Measurements from ENCODE around the gene UQCRQ.

UQCRQ gene

DNA sequence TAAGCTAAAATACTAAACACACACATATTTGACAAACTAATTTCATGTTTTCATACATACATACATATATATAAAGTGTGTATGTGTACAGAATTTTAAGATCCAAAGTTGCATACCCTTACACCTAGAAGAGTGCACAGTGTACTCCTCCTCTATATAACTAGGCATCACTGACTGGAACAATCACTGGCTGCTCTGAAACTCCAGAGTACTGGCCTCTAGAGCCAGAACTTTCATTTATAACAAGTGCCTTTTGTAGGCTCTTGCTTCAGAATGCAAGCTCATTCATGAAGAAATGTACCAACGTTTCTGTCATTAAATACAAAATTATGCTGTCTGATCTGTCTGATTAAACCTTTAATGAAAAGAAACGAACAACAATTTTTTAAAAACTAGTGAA, 11.0 kb downstream of the UQCRQ start:
- H3K9ac ChIP-seq: no peak overlapping the region
- H3K9me3 ChIP-seq: no peaks in the 10 kb centered on the region
- H3K4me3 ChIP-seq: no peak overlapping the region
- TF ChIP-seq Cebpa-rat (IDR thresholded peaks at IDR 0.05): no peak
- H4K20me1 ChIP-seq: 0 out of 2 replicates have a peak, but pooled peaks cover 8% of the 10 kb centered on the region
- no peak overlapping the region for H3K27ac ChIP-seq
- peaks cover 88% of the 10 kb centered on the region for H3K36me3 ChIP-seq
- no peaks in the 10 kb centered on the region for H3K4me1 ChIP-seq
- H3K4me2 ChIP-seq: no peak overlapping the region
- no peaks in the 10 kb centered on the region for H3K27me3 ChIP-seq

DNA sequence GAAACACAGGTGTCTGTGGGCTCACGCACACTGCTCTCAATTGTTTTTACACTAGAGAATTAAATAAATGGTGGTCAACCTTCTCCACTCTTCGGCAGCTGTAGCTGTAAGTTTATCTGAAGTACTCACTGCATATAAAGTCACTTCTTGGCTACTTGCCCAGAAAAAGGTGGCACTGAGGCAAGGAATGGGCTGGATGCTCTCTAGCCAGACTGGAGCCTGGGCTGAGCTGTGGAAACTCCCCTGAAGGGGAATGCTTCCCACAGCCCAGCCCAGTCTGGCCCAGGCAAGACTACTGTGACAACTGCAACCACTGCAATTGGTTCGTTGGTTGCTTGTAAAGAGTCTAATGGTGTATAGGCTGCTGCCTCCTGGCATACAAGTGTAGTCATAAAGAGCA, 11.5 kb downstream of the UQCRQ start:
- H4K20me1 ChIP-seq: 0 out of 2 replicates have a peak, but pooled peaks cover 8% of the 10 kb centered on the region
- H3K27me3 ChIP-seq: no peaks in the 10 kb centered on the region
- no peak overlapping the region for H3K27ac ChIP-seq
- no peak overlapping the region for H3K9ac ChIP-seq
- no peak overlapping the region for H3K4me2 ChIP-seq
- peaks cover 88% of the 10 kb centered on the region for H3K36me3 ChIP-seq
- no peak overlapping the region for H3K4me3 ChIP-seq
- no peaks in the 10 kb centered on the region for H3K4me1 ChIP-seq
- no peaks in the 10 kb centered on the region for H3K9me3 ChIP-seq
- no peak for TF ChIP-seq Cebpa-rat (IDR thresholded peaks at IDR 0.05)

DNA sequence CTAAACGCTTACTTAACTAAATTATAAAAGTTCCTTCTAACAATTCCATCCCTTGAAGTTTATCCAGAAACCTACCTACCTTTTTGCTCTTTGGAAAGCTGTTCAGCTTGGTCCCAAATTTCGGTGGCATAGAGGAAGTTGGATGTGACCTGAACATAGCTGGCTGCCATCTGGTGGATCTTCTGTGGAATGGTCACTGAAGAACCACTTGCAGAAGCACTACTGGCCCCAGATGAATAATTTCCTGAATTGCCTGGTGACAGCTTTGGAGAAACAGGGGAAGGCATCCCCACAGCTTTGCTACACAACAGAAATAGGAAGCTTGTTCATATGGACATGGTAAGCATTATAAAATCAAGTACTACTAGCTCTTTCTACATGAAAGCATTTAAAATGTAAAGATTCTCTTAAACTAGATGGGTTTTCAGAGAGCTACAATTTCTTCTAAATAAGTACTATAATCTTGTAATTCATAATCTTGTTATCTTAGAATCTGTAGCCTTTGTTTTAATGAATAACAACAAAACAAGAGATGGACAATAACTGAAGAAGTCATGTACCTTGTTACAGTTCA, 16.9 kb downstream of the UQCRQ start:
- TF ChIP-seq Cebpa-rat (IDR thresholded peaks at IDR 0.05): no peak
- Histone ChIP-seq H3K27me3 (no peaks in the 10 kb centered on the region), H3K4me1 (no peaks in the 10 kb centered on the region), H3K27ac (no peak overlapping the region), H3K4me3 (no peak overlapping the region), H3K9ac (no peak overlapping the region), H3K36me3 (peaks cover 87% of the 10 kb centered on the region), H3K9me3 (no peaks in the 10 kb centered on the region), H3K4me2 (no peak overlapping the region), H4K20me1 (0 out of 2 replicates have a peak, but pooled peaks cover 12% of the 10 kb centered on the region)

DNA sequence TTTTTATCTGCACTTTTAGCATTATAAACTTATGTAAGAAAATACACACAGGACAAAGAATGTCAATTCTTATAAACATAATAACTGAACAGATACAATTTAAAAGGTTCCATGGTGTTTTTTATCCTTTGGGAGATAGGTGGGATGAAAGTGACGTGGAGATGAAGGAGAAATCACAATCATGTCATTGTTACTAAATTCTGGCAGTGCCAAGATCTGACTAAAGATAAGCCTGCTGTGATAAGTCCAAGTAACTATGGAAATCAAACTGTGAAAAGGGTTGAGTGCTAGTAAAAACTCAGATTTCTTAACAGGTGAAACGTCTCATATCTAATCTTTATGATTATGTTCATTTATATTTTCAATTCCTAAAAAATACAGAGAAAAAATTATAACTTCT, 18.1 kb downstream of the UQCRQ start:
- Histone ChIP-seq H3K9ac (no peak overlapping the region), H3K9me3 (no peaks in the 10 kb centered on the region), H4K20me1 (0 out of 2 replicates have a peak, but pooled peaks cover 10% of the 10 kb centered on the region), H3K36me3 (peaks cover 87% of the 10 kb centered on the region), H3K27ac (no peak overlapping the region), H3K4me2 (no peak overlapping the region), H3K27me3 (no peaks in the 10 kb centered on the region), H3K4me3 (no peak overlapping the region), H3K4me1 (no peaks in the 10 kb centered on the region)
- TF ChIP-seq Cebpa-rat (IDR thresholded peaks at IDR 0.05): no peak

DNA sequence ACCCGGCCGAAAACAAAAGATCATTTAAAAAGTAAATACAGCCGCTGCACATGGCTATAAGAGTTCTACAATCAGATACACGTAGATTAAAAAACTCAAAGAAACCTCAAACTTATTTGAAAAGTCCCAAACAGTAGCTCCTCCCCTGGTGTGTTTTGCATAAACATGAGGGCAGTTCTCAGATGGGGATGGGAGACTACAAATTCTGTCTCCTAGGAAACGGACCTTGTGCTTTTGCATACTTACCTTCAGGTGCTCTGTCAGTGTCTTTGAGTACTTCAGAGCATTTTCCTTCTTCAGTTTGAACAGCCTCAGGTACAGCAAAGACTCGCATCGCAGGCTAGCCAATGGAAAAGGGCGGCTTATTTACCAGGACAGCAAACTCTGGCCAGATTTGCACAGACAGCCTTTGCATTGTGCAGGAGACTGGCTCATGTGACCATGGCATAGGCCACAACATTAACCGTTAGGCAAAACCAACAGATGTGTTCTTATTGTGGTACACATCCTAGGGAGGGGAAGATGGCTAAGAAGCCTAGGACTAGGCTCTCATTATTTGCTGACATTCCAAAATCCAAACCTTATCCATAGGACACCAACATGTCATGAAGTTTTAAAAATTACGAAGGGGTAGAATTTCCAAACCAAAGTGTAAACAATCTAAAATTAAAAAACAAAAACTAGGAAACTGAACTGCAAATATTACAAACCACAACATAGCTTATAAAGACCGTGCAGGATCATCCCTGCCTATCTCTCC, 19.8 kb downstream of the UQCRQ start:
- H3K36me3 ChIP-seq: peaks cover 84% of the 10 kb centered on the region
- H3K9me3 ChIP-seq: no peaks in the 10 kb centered on the region
- H3K4me2 ChIP-seq: no peak overlapping the region
- H3K4me1 ChIP-seq: no peaks in the 10 kb centered on the region
- no peak overlapping the region for H3K9ac ChIP-seq
- H3K4me3 ChIP-seq: no peak overlapping the region
- 0 out of 2 replicates have a peak, but pooled peaks cover 4% of the 10 kb centered on the region for H4K20me1 ChIP-seq
- TF ChIP-seq Cebpa-rat (IDR thresholded peaks at IDR 0.05): no peak
- H3K27me3 ChIP-seq: no peaks in the 10 kb centered on the region
- no peak overlapping the region for H3K27ac ChIP-seq

DNA sequence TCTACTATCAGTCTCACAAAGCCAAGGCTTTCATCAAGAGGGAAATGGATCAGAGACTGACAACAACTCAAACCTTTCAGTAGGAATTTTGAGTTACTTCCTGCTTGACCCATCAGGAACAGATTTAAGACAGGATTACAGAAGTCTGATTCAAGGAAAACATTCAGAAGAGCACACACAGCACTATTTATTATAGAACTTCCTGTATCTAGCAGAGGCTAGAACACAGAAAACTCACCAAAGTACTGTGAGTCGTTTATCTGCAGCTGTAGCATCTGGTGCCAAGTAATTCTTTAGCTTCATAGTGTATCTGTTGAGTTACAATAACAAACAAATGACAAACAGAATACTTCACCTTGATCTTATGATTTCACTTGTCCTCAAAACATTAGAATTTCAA, 20.8 kb downstream of the UQCRQ start:
- no peak overlapping the region for H3K4me2 ChIP-seq
- H3K4me1 ChIP-seq: no peaks in the 10 kb centered on the region
- H4K20me1 ChIP-seq: peaks cover 8% of the 10 kb centered on the region; the same call in 1 of the 2 replicates
- peaks cover 82% of the 10 kb centered on the region for H3K36me3 ChIP-seq
- no peaks in the 10 kb centered on the region for H3K27me3 ChIP-seq
- no peak overlapping the region for H3K27ac ChIP-seq
- no peaks in the 10 kb centered on the region for H3K9me3 ChIP-seq
- no peak overlapping the region for H3K9ac ChIP-seq
- no peak for TF ChIP-seq Cebpa-rat (IDR thresholded peaks at IDR 0.05)
- H3K4me3 ChIP-seq: no peak overlapping the region

DNA sequence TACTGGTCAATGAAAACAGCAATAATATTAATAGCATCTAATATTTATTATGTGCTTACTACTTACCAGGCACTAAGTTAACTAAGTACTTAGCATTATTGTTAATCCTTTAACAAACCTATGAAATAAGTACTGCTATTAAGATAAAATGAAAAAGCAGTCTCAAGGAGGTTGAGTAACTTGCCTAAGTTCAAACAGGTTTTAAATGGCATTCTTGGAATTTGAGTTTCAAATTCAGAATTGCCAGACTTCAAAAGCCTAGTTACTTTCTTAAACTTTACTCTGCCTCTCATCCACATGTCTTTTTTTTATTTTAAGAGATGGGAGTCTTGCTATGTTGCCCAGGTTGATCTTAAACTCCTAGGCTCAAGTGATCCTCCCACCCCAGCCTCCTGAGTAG, 23.1 kb downstream of the UQCRQ start:
- Histone ChIP-seq H3K4me2 (no peak overlapping the region), H3K36me3 (peaks cover 87% of the 10 kb centered on the region), H3K9ac (no peak overlapping the region), H3K27ac (no peak overlapping the region), H3K27me3 (no peaks in the 10 kb centered on the region), H3K9me3 (no peaks in the 10 kb centered on the region), H3K4me3 (no peak overlapping the region), H4K20me1 (peaks cover 19% of the 10 kb centered on the region), H3K4me1 (no peaks in the 10 kb centered on the region)
- no peak for TF ChIP-seq Cebpa-rat (IDR thresholded peaks at IDR 0.05)

DNA sequence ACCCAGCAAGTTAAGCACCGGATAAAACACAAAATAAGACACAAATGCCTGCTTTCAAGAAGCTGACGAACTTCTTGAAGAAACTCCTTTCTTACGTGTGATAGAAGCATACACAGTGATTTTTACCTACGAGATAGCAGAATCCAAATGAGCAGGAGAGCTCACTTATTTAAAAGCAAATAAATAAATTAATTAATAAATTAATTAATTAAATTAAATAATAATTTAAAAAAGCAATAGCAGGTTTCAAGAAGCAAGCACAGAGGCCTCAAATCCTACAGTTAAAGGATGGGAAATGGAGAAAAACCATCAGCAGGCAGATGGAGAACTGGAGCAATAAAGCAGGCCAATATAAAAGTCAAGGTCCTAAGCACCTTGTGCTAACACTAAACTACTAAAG, 24.4 kb downstream of the UQCRQ start:
- Histone ChIP-seq H3K9ac (no peak overlapping the region), H3K36me3 (peaks cover 94% of the 10 kb centered on the region), H4K20me1 (peaks cover 27% of the 10 kb centered on the region), H3K9me3 (no peaks in the 10 kb centered on the region), H3K27me3 (no peaks in the 10 kb centered on the region), H3K27ac (no peak overlapping the region), H3K4me3 (no peak overlapping the region), H3K4me2 (no peak overlapping the region), H3K4me1 (no peaks in the 10 kb centered on the region)
- no peak for TF ChIP-seq Cebpa-rat (IDR thresholded peaks at IDR 0.05)

DNA sequence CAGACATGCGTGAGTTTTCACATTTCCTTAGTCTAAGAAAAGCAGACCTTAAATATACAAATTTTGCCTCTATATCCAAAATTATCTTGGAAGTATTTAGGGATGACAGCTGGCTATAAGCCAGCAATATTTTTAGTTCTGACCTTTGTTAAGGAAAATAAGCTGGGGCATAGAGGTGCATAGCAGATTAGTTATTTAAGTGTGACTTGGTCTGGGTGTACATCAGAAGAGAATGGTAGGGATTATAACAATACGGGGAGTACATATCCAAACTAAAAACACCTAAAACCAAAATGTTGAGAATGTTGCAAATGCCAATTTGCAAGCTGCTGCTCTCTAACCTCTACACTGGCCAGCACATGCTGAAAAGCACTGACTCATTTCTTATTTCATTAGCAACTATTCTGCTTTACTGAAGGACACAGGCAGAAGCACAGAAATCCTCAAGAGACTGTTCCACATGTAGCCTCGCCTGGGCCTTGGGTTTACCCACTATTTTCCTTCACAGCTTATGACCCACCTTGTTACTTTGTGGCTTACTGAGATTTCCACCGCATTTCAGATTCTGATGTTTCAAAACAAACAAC, 29.4 kb downstream of the UQCRQ start:
- H3K36me3 ChIP-seq: peaks cover 86% of the 10 kb centered on the region
- TF ChIP-seq Cebpa-rat (IDR thresholded peaks at IDR 0.05): no peak

DNA sequence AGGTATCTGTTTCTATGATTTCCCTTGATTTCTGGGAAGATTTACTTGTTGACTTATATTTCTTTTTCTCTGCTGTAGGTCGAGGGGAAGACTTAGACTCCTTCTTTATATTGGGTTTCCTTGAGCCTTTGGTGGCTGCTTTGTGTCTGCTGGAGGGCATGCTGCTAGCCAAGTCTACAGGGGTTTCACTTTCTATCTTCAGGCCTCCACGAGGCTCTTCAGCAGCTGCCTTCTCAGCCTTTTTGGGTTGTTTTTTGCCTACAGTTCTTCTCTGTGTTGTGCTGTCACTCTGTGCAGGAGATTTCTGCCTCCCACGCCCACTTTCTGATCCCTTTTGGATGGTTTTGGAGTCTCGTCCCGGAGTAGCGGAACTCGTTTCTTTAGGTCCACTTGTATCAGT, 30.2 kb downstream of the UQCRQ start:
- Histone ChIP-seq H3K36me3 (peaks cover 88% of the 10 kb centered on the region), H4K20me1 (peaks cover 27% of the 10 kb centered on the region), H3K9ac (no peak overlapping the region), H3K27me3 (no peaks in the 10 kb centered on the region), H3K4me2 (no peak overlapping the region), H3K4me3 (no peak overlapping the region), H3K9me3 (no peaks in the 10 kb centered on the region), H3K4me1 (no peaks in the 10 kb centered on the region), H3K27ac (no peak overlapping the region)
- TF ChIP-seq Cebpa-rat (IDR thresholded peaks at IDR 0.05): no peak

More for the DNA sequence above, 29.4 kb downstream of the UQCRQ start:
- H4K20me1 ChIP-seq: peaks cover 27% of the 10 kb centered on the region
- H3K9me3 ChIP-seq: no peaks in the 10 kb centered on the region
- H3K27me3 ChIP-seq: no peaks in the 10 kb centered on the region
- no peak overlapping the region for H3K9ac ChIP-seq
- no peak overlapping the region for H3K27ac ChIP-seq
- no peak overlapping the region for H3K4me3 ChIP-seq
- no peaks in the 10 kb centered on the region for H3K4me1 ChIP-seq
- no peak overlapping the region for H3K4me2 ChIP-seq
